Cardiac septum (tissue), 1 donor: ENCODE measurements around the gene OVOL3. TPM values are rescaled to one million over a fixed set of nuclear protein-coding genes. Genes with fewer than 3 reads are reported as not detected.
A peak's percentile ranks its signal among the peaks of the same experiment; 100 is the strongest.

Experiments used
- DNase-seq: peaks from one replicate; pipeline ENCODE4 v3.0.0-alpha.2; 2020; ENCODE audit warnings: low spot score
- intact Hi-C: fragments of 100-400 bp; cut with DNase I; formaldehyde crosslinking; loops from one replicate; pipeline ENCODE4 v1.14.0; 2022
- total RNA-seq: library from RNA; stranded (reverse); fragmentation: NEBNext Ultra II Directional; extraction: Animal tissue kit (Norgen Biotek cat#: 25700); gene quantifications from one replicate; pipeline ENCODE4 v1.2.1, GENCODE V29; 2021
- donor health status: DM: no; HTN: no; CAD: no.

The OVOL3 gene
- total RNA-seq, 1 donor from 2014 or later: not detected

- peak; percentile 86 for DNase-seq
- intact Hi-C loops: loop anchor here (1.0 kb wide), 1 partner anchor 24 kb away; no protein-coding TSS in a partner anchor
Measured at GRCh38 chr19:36152352-36153091, 41.6 kb downstream of the OVOL3 start, which contains the start of gene COX7A1. Gene COX7A1 (minus strand): TSS chr19:36152447. CDS start chr19:36152407, 40 bp downstream.

DNA sequence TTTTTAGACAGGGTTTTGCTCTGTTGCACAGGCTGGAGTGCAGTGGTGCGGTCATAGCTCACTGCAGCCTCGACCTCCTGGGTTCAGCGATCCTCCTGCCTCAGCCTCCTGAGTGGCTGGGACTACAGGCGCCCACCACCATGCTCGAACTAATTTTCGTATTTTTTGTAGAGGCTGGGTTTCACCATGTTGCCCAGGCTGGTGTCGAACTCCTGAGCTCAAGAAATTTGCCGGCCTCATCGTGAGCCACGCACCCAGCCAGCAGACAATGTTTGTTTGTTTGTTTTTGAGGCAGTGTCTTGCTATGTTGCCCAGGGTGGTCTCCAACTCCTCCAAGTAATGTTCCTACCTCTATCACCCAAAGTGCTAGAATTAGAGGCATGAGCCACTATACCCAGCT is 42.2 kb downstream of the OVOL3 start:
- no peak for DNase-seq

DNA sequence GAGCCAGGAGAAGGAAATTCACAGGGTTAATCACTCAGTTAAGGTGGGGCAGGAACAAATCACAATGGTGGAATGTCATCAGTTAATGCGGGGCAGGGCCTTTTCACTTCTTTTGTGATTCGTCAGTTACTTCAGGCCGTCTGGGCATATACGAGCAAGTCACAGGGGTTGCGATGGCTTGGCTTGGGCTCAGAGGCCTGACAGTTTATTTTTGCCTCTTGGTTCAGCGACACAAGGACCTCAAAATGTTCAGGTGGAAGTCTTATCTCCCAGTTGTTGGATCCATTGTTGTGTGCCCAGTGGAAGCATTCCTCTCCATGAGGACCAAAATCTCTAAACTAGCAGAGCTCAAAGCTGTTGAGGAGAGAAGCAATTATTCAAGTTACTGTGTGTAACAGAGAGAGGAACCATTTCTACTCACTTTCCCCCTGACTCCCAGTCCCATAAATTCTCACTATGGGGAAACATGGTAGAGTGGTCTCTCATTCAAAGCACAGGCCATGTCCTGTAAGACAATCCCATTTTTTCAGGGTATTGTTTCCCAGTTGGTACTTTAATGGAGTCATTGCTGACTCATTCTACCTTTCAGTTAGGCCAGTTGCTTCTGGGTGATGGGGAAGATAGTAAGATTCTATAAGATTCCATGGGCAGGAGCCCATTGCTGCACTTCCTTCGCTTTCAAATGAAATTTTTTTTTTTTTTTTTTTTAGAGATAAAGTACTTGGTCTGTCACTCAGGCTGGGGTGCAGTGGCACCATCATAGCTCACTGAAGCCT is 50.1 kb downstream of the OVOL3 start:
- DNase-seq: no peak
- intact Hi-C loops: no loop called here

More for the DNA sequence above, 42.2 kb downstream of the OVOL3 start:
- intact Hi-C loops: no loop called here

Other genes starting within 250 kb of the OVOL3 start
- 39.9 TPM for gene APLP1, start 242.6 kb upstream of the OVOL3 start, total RNA-seq
- 3.1 TPM for gene NFKBID, start 210.6 kb upstream of the OVOL3 start, total RNA-seq
- 5.4 TPM for gene HCST, start 208.6 kb upstream of the OVOL3 start, total RNA-seq
- 16.9 TPM for gene TYROBP, start 202.8 kb upstream of the OVOL3 start, total RNA-seq
- 8.8 TPM for gene LRFN3, start 174.8 kb upstream of the OVOL3 start, total RNA-seq
- gene SDHAF1, start 116.0 kb upstream of the OVOL3 start, total RNA-seq: 11.0 TPM
- 0.13 TPM for gene SYNE4, start 102.3 kb upstream of the OVOL3 start, total RNA-seq
- gene ALKBH6, start 96.9 kb upstream of the OVOL3 start, total RNA-seq: 10.9 TPM
- gene CLIP3, start 78.3 kb upstream of the OVOL3 start, total RNA-seq: 7.1 TPM
- gene THAP8, start 56.9 kb upstream of the OVOL3 start, total RNA-seq: 3.9 TPM
- gene WDR62, start 56.2 kb upstream of the OVOL3 start, total RNA-seq: 6.1 TPM
- gene POLR2I, start 3.7 kb downstream of the OVOL3 start, total RNA-seq: 98.7 TPM
- 142 TPM for gene TBCB, start 4.3 kb downstream of the OVOL3 start, total RNA-seq
- gene CAPNS1, start 28.9 kb downstream of the OVOL3 start, total RNA-seq: 892 TPM
- gene COX7A1, start 41.3 kb downstream of the OVOL3 start, total RNA-seq: 1,917 TPM
- 4.0 TPM for gene ZNF565, start 103.5 kb downstream of the OVOL3 start, total RNA-seq
- 38.6 TPM for gene ZNF146, start 104.0 kb downstream of the OVOL3 start, total RNA-seq